Left lung (tissue), 10 donors: Measurements from ENCODE around the gene WWOX. TPM values are rescaled to one million over a fixed set of nuclear protein-coding genes. Genes with fewer than 3 reads are reported as not detected.

Source experiments
- ATAC-seq: fragments of 200-7000 bp; cut with Tn5 transposase; one replicate; pipeline ENCODE4 v1.9.1; 2020; ENCODE audit warnings: moderate library complexity
- DNase-seq, 4 donors: peaks; one replicate each; pipeline ENCODE4 v3.0.0-alpha.2; 2013 to 2020
- H3K27ac ChIP-seq, 2 donors: fragments of 200-600 bp; sonication (generic) in 1 of 2; one replicate each; pipeline versions ENCODE4 v1.5.0 to v1.8.0; 2020 to 2021
- H3K27me3 ChIP-seq, 2 donors: fragments of 200-600 bp; sonication (generic) in 1 of 2; one replicate each; pipeline versions ENCODE4 v1.5.0 to v1.8.0; 2020 to 2021
- H3K36me3 ChIP-seq, 2 donors: fragments of 200-600 bp; sonication (generic) in 1 of 2; one replicate each; pipeline versions ENCODE4 v1.5.0 to v1.8.0; 2020 to 2021
- H3K4me1 ChIP-seq, 2 donors: fragments of 200-600 bp; one replicate each; pipeline ENCODE4 v1.8.0; 2021
- H3K4me3 ChIP-seq, 2 donors: fragments of 200-600 bp; sonication (generic) in 1 of 2; one replicate each; pipeline versions ENCODE4 v1.5.0 to v1.8.0; 2020 to 2021; ENCODE audit warnings: mild to moderate bottlenecking in 1 of 2
- H3K9me3 ChIP-seq, 2 donors: fragments of 200-600 bp; sonication (generic) in 1 of 2; one replicate each; pipeline versions ENCODE4 v1.5.0 to v1.8.0; 2020 to 2021
- intact Hi-C, 2 donors: fragments of 100-400 bp; cut with DNase I; formaldehyde crosslinking; loops; one replicate each; pipeline versions ENCODE4 v1.11.2 to v1.14.2; 2022
- polyA plus RNA-seq, 6 donors: library from polyadenylated mRNA; unstranded; fragments of 120-200 nt; gene quantifications; one replicate each; pipeline ENCODE4 v1.2.1, GENCODE V29; 2013; ENCODE audit not compliant: insufficient read length in 6 of 6
- total RNA-seq, 2 donors: library from RNA; stranded (reverse); fragmentation: NEBNext Ultra II Directional; extraction: Animal tissue kit (Norgen Biotek cat#: 25700); gene quantifications; one replicate each; pipeline ENCODE4 v1.2.1, GENCODE V29; 2021
- TF ChIP-seq, protein P1 (sequence below), 2 donors: fragments of 200-600 bp; sonication (generic) in 1 of 2; IDR thresholded peaks; one replicate each; pipeline versions ENCODE4 v1.5.0 to v1.8.0; 2021; ENCODE audit warnings: antibody characterized with exemption in 2 of 2
- donor health status: DM: no; HTN: yes; CAD: no.
- donor health status: DM: no; HTN: no; CAD: no.

WWOX gene
- total and polyA plus RNA-seq, 8 donors = 17.2 to 40.3 (median 30.8) TPM

DNA sequence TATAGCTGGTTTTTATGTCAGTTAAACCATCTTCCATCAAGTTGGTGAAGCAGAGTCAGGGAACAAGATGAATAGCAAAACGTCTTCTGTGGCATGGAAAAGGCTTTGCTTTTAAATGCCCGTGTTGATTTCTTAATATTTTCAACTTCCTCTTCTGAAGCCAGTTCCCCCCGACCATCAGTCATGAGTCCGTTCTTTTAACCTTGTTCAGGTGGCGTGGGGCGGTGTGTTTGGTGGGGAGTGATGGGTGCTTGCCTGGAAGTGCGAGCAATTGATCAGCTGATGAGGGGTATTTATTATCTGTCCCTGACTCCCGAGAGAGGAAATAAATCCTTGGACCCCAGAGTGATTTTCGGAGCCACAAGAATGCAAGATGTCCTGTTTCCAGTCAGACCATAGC is 147.1 kb downstream of the WWOX start:
- Histone ChIP-seq H3K9me3 (no peaks in the 10 kb centered on the region), H3K27me3 (no peaks in the 10 kb centered on the region), H3K4me1 (peaks cover 0 to 15% of the 10 kb centered on the region in 2 donors), H3K27ac (no peak overlapping the region), H3K4me3 (no peak overlapping the region), H3K36me3 (no peaks in the 10 kb centered on the region)
- ATAC-seq (no peak), DNase-seq (no peak)
- intact Hi-C loops = no loop called here
- TF ChIP-seq, protein P1, sequence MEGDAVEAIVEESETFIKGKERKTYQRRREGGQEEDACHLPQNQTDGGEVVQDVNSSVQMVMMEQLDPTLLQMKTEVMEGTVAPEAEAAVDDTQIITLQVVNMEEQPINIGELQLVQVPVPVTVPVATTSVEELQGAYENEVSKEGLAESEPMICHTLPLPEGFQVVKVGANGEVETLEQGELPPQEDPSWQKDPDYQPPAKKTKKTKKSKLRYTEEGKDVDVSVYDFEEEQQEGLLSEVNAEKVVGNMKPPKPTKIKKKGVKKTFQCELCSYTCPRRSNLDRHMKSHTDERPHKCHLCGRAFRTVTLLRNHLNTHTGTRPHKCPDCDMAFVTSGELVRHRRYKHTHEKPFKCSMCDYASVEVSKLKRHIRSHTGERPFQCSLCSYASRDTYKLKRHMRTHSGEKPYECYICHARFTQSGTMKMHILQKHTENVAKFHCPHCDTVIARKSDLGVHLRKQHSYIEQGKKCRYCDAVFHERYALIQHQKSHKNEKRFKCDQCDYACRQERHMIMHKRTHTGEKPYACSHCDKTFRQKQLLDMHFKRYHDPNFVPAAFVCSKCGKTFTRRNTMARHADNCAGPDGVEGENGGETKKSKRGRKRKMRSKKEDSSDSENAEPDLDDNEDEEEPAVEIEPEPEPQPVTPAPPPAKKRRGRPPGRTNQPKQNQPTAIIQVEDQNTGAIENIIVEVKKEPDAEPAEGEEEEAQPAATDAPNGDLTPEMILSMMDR (IDR thresholded peaks at IDR 0.05) = no peak

DNA sequence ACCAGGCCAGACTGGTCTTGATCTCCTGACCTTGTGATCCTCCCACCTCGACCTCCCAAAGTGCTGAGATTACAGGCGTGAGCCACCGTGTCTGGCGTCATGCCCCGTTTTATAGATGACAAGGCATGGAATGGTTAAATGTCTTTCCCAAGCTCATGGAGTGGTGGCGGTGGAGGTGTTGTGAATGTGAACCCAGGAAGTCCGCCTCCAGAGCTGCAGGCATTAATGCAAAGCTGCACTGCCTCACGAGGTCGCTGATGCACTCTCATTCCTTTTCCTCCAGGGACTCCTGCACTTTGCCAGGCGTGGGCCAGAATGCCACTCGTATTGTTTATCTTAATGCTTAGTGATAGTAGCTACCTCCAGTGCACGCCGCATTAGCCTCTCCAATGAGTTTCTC is 149.6 kb downstream of the WWOX start:
- Histone ChIP-seq H3K4me3 (no peak overlapping the region), H3K36me3 (no peaks in the 10 kb centered on the region), H3K9me3 (no peaks in the 10 kb centered on the region), H3K4me1 (peaks cover 0 to 4% of the 10 kb centered on the region in 2 donors), H3K27me3 (no peaks in the 10 kb centered on the region), H3K27ac (no peak overlapping the region)
- DNase-seq = peak in 2 of 4 donors; percentile 46 to 65
- TF ChIP-seq, protein P1 (IDR thresholded peaks at IDR 0.05) = no peak
- intact Hi-C loops = no loop called here
- peak; percentile 95 for ATAC-seq

DNA sequence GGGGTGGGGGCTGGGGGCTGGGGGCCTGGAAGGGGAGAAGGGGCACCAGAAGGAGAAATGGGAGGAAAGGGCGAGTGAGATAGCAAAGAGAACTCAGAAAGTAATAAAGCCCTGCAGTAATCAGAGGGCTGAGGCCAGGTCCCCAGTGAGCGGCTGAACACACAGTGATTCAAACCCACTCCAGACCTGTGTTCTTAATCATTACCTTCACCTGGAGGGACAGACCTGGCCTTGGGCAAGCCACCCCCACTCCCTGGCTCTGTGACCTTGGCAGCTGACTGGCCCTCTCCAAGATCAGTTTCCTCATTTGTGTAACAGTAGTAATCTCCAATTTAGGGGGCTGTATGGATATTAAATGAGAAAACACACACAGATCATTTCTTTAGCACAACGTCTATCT is 150.4 kb downstream of the WWOX start:
- no peaks in the 10 kb centered on the region for H3K36me3 ChIP-seq
- no peaks in the 10 kb centered on the region for H3K27me3 ChIP-seq
- H3K4me3 ChIP-seq = no peak overlapping the region
- H3K4me1 ChIP-seq = no peaks in the 10 kb centered on the region
- no peak overlapping the region for H3K27ac ChIP-seq
- no peaks in the 10 kb centered on the region for H3K9me3 ChIP-seq
- no peak for DNase-seq
- TF ChIP-seq, protein P1 (IDR thresholded peaks at IDR 0.05) = no peak
- intact Hi-C loops = no loop called here
- peak; percentile 45 for ATAC-seq

DNA sequence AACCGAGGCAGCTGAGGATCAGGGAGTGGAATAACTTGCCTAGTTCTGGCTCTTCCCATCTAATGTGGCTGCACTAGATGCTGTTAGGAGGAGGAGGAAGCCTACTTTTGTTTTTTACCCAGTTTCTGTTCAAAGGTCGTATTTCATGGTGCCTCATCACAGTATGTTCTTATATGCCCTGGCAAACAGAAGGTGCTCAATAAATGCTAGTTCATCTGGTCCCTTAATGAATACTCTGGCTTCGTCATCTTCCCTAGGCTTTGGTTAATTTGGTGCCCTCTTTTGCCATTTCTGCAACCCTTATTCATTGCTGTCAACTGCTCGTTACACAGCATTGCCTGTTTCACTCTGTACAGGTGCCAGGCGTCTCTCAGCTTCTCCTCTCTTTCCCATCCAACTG is 151.7 kb downstream of the WWOX start:
- DNase-seq (no peak), ATAC-seq (no peak)
- intact Hi-C loops = no loop called here
- Histone ChIP-seq H3K36me3 (no peaks in the 10 kb centered on the region), H3K27ac (no peak overlapping the region), H3K4me1 (no peaks in the 10 kb centered on the region), H3K4me3 (no peak overlapping the region), H3K9me3 (no peaks in the 10 kb centered on the region), H3K27me3 (no peaks in the 10 kb centered on the region)
- TF ChIP-seq, protein P1 (IDR thresholded peaks at IDR 0.05) = no peak

DNA sequence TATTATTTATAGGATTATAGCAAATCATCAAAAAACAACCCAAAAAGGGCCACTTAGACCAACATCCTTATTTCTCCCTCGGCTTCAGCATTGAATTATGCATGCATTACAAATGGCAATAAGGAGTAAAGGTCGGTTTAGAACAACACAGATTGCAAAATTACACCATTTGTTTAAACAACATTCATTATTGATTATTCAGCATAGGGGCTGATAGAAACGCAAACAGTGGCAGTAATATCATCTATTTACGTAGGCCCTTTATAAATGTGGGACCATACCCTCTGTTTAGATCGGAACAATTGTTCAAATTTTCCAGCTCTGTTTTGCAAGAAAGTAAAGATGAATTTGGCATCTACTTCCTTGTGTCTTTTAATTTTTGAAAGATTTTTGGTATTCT is 153.3 kb downstream of the WWOX start:
- ATAC-seq = no peak
- Histone ChIP-seq H3K4me3 (no peak overlapping the region), H3K36me3 (no peaks in the 10 kb centered on the region), H3K9me3 (no peaks in the 10 kb centered on the region), H3K4me1 (no peaks in the 10 kb centered on the region), H3K27ac (no peak overlapping the region), H3K27me3 (no peaks in the 10 kb centered on the region)
- DNase-seq = no peak
- TF ChIP-seq, protein P1 (IDR thresholded peaks at IDR 0.05) = no peak
- intact Hi-C loops = no loop called here
